Peyer's patch (tissue), 4 donors: ENCODE data around the gene SLC2A1.

ENCODE experiments used
- CTCF ChIP-seq, 6 experiments: fragments of 450-650 bp in 4 of 6; fragments of 200-600 bp in 2 of 6; sonication (generic) in 1 of 6; IDR thresholded peaks; one replicate each; pipeline ENCODE4 v1.5.1; 2017 to 2019; ENCODE audit warnings: antibody characterized with exemption in 6 of 6, mild to moderate bottlenecking in 3 of 6, moderate library complexity in 1 of 6
- POLR2A ChIP-seq, 2 donors: fragments of 450-650 bp; IDR thresholded peaks; one replicate each; pipeline ENCODE4 v1.5.1; 2017; ENCODE audit warnings: antibody characterized with exemption in 2 of 2, mild to moderate bottlenecking in 2 of 2, moderate library complexity in 2 of 2

GRCh38 chr1:42888013-42888633, 70.5 kb downstream of the SLC2A1 start:
- TF ChIP-seq CTCF (IDR thresholded peaks at IDR 0.05) (no peak), POLR2A (IDR thresholded peaks at IDR 0.05) (no peak)
